ENCODE data around the gene ZSWIM5.
"Not testable (repeated sequence)": the region's sequence is repeated elsewhere in the genome, so short reads cannot be mapped to it uniquely, and the experiment has no call there.

The ZSWIM5 gene

DNA sequence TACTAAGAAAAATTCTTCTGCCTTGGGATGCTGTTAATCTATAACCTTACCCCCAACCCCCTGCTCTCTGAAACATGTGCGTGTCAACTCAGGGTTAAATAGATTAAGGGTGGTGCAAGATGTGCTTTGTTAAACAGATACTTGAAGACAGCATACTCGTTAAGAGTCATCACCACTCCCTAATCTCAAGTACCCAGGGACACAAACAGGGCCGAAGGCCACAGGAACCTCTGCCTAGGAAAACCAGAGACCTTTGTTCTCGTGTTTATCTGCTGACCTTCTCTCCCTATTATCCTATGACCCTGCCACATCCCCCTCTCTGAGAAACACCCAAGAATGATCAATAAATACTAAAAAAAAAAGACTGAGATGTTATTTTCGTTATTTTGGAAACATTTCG, 99.5 kb downstream of the ZSWIM5 start:
- not testable (repeated sequence) for H3K27me3 Mint-ChIP-seq (ENCODE audit: low read depth); H3K4me3 Mint-ChIP-seq; H3K36me3 Mint-ChIP-seq (ENCODE audit: low read depth); H3K9me3 Mint-ChIP-seq; H3K4me1 Mint-ChIP-seq (ENCODE audit: low read depth); DNase-seq (ENCODE audit: low spot score); H3K27ac Mint-ChIP-seq

DNA sequence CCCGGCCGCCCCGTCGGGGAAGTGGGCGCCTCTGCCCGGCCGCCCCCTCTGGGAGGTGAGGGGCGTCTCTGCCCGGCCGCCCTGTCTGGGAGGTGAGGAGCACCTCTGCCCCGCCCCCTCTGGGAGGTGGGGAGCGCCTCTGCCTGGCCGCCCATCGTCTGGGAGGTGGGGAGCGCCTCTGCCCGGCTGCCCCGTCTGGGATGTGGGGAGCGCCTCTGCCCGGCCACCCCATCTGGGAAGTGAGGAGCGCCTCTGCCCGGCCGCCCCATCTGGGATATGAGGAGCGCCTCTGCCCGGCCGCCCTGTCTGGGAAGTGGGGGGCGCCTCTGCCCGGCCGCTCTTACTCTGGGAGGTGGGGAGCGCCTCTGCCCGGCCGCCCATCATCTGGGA, 100.3 kb downstream of the ZSWIM5 start:
- not testable (repeated sequence) for H3K27me3 Mint-ChIP-seq (ENCODE audit: low read depth); DNase-seq (ENCODE audit: low spot score); H3K27ac Mint-ChIP-seq; H3K9me3 Mint-ChIP-seq; H3K4me3 Mint-ChIP-seq; H3K4me1 Mint-ChIP-seq (ENCODE audit: low read depth); H3K36me3 Mint-ChIP-seq (ENCODE audit: low read depth)

DNA sequence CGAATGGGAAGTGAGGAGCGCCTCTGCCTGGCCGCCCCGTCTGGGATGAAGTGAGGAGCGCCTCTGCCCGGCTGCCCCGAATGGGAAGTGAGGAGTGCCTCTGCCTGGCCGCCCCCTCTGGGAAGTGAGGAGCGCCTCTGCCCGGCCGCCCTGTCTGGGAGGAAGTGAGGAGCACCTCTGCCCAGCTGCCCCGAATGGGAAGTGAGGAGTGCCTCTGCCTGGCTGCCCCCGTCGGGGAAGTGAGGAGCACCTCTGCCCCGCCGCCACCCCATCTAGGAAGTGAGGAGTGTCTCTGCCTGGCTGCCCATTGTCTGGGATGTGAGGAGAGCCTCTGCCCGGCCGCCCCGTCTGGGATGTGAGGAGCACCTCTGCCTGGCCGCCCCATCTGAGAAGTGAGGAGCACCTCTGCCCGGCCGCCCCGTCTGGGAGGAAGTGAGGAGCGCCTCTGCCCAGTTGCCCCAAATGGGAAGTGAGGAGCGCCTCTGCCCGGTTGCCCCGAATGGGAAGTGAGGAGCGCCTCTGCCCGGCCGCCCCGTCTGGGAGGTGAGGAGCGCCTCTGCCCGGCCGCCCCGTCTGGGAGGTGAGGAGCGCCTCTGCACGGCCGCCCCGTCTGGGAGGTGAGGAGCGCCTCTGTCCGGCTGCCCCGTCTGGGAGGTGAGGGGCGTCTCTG, 100.8 kb downstream of the ZSWIM5 start:
- not testable (repeated sequence) for H3K4me3 Mint-ChIP-seq

DNA sequence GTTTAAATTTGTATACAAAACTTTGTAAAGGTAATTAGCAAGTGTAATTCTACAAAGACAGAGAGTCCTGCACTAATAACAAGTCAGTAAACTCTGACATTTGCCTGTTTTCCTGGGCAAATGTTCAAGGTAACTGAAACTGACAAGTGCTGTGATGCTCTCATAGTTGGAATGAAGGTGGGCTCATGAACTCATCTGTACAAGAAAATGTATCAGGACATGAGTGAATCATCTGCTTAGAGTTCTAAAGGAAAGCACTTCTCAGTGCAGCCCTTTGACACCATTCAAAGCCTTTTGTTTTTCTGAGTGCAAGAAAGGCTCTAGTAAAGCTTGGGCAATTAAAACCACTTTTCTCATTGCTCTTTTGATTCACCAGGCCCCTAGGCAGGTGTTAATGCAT, 102.9 kb downstream of the ZSWIM5 start:
- no peaks in the 10 kb centered on the region for H3K4me1 Mint-ChIP-seq (ENCODE audit: low read depth)
- no peak overlapping the region for H3K27ac Mint-ChIP-seq
- peaks cover 3% of the 10 kb centered on the region for H3K9me3 Mint-ChIP-seq
- peaks cover 6% of the 10 kb centered on the region for H3K27me3 Mint-ChIP-seq (ENCODE audit: low read depth)
- no peak overlapping the region for H3K4me3 Mint-ChIP-seq
- H3K36me3 Mint-ChIP-seq (ENCODE audit: low read depth): no peaks in the 10 kb centered on the region
- no peak for DNase-seq (ENCODE audit: low spot score)

More for the DNA sequence above, 100.8 kb downstream of the ZSWIM5 start:
- H3K9me3 Mint-ChIP-seq; H3K27me3 Mint-ChIP-seq (ENCODE audit: low read depth); H3K4me1 Mint-ChIP-seq (ENCODE audit: low read depth); H3K36me3 Mint-ChIP-seq (ENCODE audit: low read depth); DNase-seq (ENCODE audit: low spot score); H3K27ac Mint-ChIP-seq: not testable (repeated sequence)

DNA sequence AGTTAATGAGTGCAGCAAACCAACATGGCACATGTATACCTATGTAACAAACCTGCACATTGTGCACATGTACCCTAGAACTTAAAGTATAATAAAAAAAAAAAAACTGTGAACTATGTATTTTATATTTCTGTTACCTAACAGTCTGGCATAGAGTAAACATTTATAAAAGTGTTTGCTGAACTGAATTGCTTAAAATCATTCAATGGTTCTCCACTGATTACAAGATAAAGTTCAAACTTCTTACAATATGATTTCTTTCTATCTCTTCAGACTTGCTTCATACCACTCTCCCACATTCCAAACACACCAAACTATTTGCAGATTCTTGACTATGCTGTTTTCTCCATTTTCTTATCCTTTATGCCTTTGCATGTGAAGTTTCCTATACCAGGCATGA, 104.5 kb downstream of the ZSWIM5 start:
- Mint-ChIP-seq H3K36me3 (ENCODE audit: low read depth) (no peaks in the 10 kb centered on the region), H3K4me1 (ENCODE audit: low read depth) (no peaks in the 10 kb centered on the region), H3K27ac (no peak overlapping the region), H3K9me3 (no peaks in the 10 kb centered on the region), H3K27me3 (ENCODE audit: low read depth) (peaks cover 9% of the 10 kb centered on the region), H3K4me3 (no peak overlapping the region)
- DNase-seq (ENCODE audit: low spot score): no peak

DNA sequence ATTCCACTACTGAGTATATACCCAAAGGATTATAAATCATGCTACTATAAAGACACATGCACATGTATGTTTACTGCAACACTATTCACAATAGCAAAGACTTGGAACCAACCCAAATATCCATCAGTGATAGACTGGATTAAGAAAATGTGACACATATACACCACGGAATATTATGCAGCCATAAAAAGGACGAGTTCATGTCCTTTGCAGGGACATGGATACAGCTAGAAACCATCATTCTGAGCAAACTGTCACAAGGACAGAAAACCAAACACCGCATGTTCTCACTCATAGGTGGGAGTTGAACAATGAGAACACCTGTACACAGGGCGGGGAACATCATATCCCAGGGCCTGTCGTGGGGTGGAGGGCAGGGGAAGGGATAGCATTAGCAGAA, 104.9 kb downstream of the ZSWIM5 start:
- not testable (repeated sequence) for H3K9me3 Mint-ChIP-seq; H3K36me3 Mint-ChIP-seq (ENCODE audit: low read depth); H3K27ac Mint-ChIP-seq; DNase-seq (ENCODE audit: low spot score); H3K4me1 Mint-ChIP-seq (ENCODE audit: low read depth); H3K4me3 Mint-ChIP-seq; H3K27me3 Mint-ChIP-seq (ENCODE audit: low read depth)

DNA sequence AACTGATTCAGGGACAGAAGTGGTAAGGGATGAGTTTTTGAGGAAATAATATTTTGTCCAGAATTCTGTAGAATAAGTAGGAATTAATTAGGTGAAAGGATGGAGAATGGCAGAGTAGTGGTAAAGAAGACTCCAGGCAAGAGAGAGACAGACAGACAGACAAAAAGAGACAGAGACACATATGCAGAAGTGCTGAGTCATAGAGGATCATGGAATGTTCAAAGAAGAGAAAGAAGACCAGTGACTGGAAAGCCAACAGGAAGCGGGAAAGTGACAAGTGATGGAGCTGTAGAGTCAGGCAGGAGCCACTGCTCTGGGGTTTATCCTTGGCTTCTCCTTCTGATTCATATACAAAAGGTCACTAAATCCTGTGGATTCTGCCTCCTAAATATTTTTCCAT, 108.5 kb downstream of the ZSWIM5 start:
- H3K9me3 Mint-ChIP-seq: no peaks in the 10 kb centered on the region
- H3K4me3 Mint-ChIP-seq: no peak overlapping the region
- peaks cover 9% of the 10 kb centered on the region for H3K27me3 Mint-ChIP-seq (ENCODE audit: low read depth)

DNA sequence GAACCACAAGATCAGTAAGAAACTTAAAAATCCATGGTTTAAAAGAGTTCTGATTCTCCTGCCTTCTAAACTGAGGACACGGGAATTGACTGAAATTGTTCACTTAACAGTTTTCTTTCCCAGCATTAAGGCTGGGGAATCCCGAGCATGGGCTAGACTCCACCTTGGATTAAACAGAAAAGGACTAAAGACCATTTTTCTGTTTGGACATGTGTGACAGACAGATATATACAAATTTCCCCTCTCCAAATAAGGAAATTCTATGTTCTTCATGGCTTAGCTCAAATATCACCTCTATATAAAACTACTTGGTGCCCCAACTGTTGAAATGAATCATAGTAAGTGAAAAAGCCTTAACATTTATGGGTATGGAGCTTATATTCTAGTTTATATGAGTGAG, 109.3 kb downstream of the ZSWIM5 start:
- Mint-ChIP-seq H3K4me1 (ENCODE audit: low read depth) (no peaks in the 10 kb centered on the region), H3K9me3 (no peaks in the 10 kb centered on the region), H3K36me3 (ENCODE audit: low read depth) (no peaks in the 10 kb centered on the region), H3K27me3 (ENCODE audit: low read depth) (peaks cover 7% of the 10 kb centered on the region), H3K27ac (no peak overlapping the region), H3K4me3 (no peak overlapping the region)
- no peak for DNase-seq (ENCODE audit: low spot score)

More for the DNA sequence above, 108.5 kb downstream of the ZSWIM5 start:
- Mint-ChIP-seq H3K27ac (no peak overlapping the region), H3K4me1 (ENCODE audit: low read depth) (no peaks in the 10 kb centered on the region), H3K36me3 (ENCODE audit: low read depth) (no peaks in the 10 kb centered on the region)
- no peak for DNase-seq (ENCODE audit: low spot score)

DNA sequence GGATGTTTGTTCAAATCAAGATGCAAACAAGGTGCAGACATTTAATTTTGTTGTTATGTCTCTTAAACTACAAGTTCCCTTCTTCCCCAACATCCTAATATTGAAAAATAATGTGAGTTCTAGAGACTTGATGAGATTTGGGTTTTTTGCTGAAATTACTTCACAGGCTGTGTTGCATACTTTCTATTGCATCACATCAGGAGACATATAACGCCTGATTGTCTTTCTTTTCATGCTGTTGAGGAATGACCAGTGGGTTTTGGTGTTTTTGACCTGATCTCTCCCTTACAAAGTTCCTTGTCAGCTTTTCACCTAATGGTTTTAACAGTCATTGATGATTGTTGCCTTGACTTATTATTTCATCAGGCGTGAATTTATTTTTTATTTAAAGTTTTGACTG, 111.0 kb downstream of the ZSWIM5 start:
- Mint-ChIP-seq H3K27me3 (ENCODE audit: low read depth) (peaks cover 7% of the 10 kb centered on the region), H3K4me1 (ENCODE audit: low read depth) (no peaks in the 10 kb centered on the region), H3K9me3 (no peaks in the 10 kb centered on the region), H3K27ac (no peak overlapping the region), H3K36me3 (ENCODE audit: low read depth) (no peaks in the 10 kb centered on the region), H3K4me3 (no peak overlapping the region)
- no peak for DNase-seq (ENCODE audit: low spot score)

DNA sequence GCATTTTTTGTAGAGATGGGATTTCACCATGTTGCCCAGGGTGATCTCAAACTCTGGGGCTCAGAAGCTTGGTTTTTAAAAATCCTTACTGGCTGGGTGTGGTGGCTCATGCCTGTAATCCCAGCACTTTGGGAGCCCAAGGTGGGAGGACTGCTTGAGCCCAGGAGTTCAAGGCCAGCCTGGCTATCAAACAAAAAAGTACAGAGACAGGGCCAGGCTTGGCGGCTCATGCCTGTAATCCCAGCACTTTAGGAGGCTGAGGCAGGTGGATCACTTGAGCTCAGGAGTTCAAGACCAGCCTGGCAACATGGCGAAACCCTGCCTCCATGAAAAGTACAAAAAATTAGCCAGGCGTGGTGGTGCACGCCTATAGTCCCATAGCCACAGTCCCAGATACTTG, 112.0 kb downstream of the ZSWIM5 start:
- H3K9me3 Mint-ChIP-seq; H3K27ac Mint-ChIP-seq; H3K27me3 Mint-ChIP-seq (ENCODE audit: low read depth); DNase-seq (ENCODE audit: low spot score); H3K4me3 Mint-ChIP-seq; H3K4me1 Mint-ChIP-seq (ENCODE audit: low read depth); H3K36me3 Mint-ChIP-seq (ENCODE audit: low read depth): not testable (repeated sequence)

DNA sequence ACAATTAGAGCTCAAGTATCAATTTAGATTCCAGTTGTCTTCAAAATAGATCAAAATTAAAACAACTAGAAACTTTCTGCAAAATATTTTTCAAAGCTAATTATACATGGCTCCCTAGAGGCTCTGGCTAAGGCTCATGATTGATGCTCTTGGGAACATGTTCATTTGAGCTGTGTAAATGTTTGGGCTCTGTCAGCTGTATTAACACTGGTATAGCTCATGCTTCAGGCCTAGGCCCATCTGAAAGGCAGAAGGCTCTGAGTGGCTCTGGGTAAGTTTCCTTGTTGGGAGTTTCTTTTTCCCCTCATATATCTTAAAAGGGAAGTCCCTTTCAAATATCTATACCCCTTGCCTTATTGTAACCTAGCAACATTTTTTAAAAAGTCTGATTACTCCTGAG, 113.1 kb downstream of the ZSWIM5 start:
- Mint-ChIP-seq H3K36me3 (ENCODE audit: low read depth) (no peaks in the 10 kb centered on the region), H3K27ac (no peak overlapping the region), H3K4me1 (ENCODE audit: low read depth) (no peaks in the 10 kb centered on the region), H3K27me3 (ENCODE audit: low read depth) (peaks cover 6% of the 10 kb centered on the region), H3K4me3 (no peak overlapping the region), H3K9me3 (no peaks in the 10 kb centered on the region)
- no peak for DNase-seq (ENCODE audit: low spot score)

DNA sequence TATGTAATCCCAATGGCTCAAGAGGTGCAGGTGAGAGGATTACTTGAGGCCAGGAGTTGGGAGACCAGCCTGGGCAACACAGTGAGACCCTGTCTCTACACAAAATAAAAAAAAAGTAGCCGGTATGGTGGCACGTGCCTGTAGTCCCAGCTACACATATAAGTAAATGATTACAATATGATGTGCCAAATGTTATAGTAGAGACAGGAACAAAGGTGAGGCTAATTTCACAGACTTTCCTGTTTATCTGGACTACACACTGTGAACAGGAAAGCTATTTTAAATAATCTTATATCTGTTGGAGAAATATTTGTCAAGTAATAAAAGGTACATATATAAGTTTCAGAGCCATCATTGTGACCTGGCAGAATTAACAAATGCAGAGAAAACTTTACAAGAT, 116.7 kb downstream of the ZSWIM5 start:
- Mint-ChIP-seq H3K27ac (no peak overlapping the region), H3K4me3 (no peak overlapping the region), H3K4me1 (ENCODE audit: low read depth) (no peaks in the 10 kb centered on the region), H3K9me3 (no peaks in the 10 kb centered on the region), H3K27me3 (ENCODE audit: low read depth) (peaks cover 2% of the 10 kb centered on the region), H3K36me3 (ENCODE audit: low read depth) (no peaks in the 10 kb centered on the region)
- DNase-seq (ENCODE audit: low spot score): no peak

DNA sequence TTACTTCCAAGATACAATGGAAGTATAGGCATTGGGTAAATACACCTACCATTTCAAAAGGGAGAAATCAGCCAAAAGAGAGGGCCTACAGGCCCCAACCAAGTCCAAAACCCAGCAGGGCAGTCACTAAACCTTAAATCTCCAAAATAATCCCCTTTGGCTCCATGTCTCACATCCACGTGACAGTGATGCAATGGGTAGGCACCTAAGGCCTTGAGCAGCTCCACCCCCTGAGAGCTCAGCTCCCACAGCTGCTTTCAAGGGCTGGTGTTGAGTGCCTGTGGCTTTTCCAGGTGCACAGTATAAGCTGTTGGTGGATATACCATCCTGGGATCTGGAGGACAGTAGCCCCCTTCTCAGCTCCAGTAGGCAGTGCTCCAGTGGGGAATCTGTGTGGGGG, 121.8 kb downstream of the ZSWIM5 start:
- Mint-ChIP-seq H3K4me3 (no peak overlapping the region), H3K27me3 (ENCODE audit: low read depth) (no peaks in the 10 kb centered on the region), H3K27ac (no peak overlapping the region), H3K36me3 (ENCODE audit: low read depth) (no peaks in the 10 kb centered on the region), H3K9me3 (no peaks in the 10 kb centered on the region), H3K4me1 (ENCODE audit: low read depth) (no peaks in the 10 kb centered on the region)
- DNase-seq (ENCODE audit: low spot score): no peak

DNA sequence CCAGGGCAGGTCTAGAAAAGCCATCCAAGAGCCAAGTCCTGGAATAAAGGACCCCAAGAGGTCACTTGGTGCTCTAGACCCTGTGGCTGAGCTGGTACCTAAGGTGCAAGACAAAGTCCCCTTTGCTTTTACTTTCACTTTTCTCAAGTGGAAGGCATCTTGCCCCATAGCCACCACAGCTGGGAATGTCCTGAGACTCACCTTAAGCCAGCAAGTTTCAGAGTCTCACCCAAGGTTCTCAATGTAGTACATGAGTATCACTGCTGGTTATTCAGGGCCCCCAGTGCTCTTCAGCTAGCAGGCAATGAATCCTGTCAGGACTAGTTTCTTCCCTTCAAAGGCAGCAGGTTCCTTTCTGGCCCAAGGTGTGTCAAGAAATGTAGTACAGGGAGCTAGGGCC, 126.9 kb downstream of the ZSWIM5 start:
- DNase-seq (ENCODE audit: low spot score): no peak
- Mint-ChIP-seq H3K36me3 (ENCODE audit: low read depth) (no peaks in the 10 kb centered on the region), H3K27me3 (ENCODE audit: low read depth) (peaks cover 14% of the 10 kb centered on the region), H3K4me1 (ENCODE audit: low read depth) (no peaks in the 10 kb centered on the region), H3K4me3 (no peak overlapping the region), H3K9me3 (no peaks in the 10 kb centered on the region), H3K27ac (no peak overlapping the region)

DNA sequence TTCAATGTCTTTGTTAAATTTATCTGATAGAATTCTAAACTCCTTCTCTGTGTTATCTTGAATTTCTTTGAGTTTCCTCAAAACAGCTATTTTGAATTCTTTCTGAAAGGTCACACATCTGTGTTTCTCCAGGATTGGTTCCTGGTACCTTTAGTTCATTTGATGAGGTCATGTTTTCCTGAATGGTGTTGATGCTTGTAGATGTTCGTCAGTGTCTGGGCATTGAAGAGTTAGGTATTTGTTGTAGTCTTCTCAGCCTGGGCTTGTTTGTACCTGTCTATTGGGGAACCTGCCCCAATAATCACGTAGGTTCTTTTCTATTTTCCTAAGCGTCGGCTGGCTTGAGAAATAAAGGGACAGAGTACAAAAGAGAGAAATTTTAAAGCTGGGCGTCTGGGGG, 129.4 kb downstream of the ZSWIM5 start:
- not testable (repeated sequence) for H3K4me3 Mint-ChIP-seq; DNase-seq (ENCODE audit: low spot score); H3K4me1 Mint-ChIP-seq (ENCODE audit: low read depth); H3K9me3 Mint-ChIP-seq; H3K36me3 Mint-ChIP-seq (ENCODE audit: low read depth); H3K27ac Mint-ChIP-seq
- H3K27me3 Mint-ChIP-seq (ENCODE audit: low read depth): peaks cover 22% of the 10 kb centered on the region
